Body of pancreas (tissue), 4 donors: ENCODE measurements around the gene LRCH1. TPM values are rescaled to one million over a fixed set of nuclear protein-coding genes. Genes with fewer than 3 reads are reported as not detected.
"Not testable (repeated sequence)": the region's sequence is repeated elsewhere in the genome, so short reads cannot be mapped to it uniquely, and the experiment has no call there.

Experiments
- ATAC-seq: fragments of 150-250 bp; one replicate; pipeline ENCODE4 v1.9.1; 2016
- DNase-seq, 4 donors: peaks; one replicate each; pipeline ENCODE4 v3.0.0-alpha.2; 2019
- H3K27ac ChIP-seq, 4 donors: fragments of 200-600 bp; sonication (generic); 1 replicate in 3 of 4; 2 replicates in 1 of 4; pipeline versions ENCODE4 v1.5.1 to v1.6.1; 2016 to 2019; ENCODE audit warnings: mild to moderate bottlenecking in 1 of 4, mixed read lengths in 1 of 4, moderate library complexity in 1 of 4
- H3K27me3 ChIP-seq, 2 donors: fragments of 200-600 bp; sonication (generic); one replicate each; pipeline ENCODE4 v1.6.0; 2016; ENCODE audit warnings: mild to moderate bottlenecking in 1 of 2
- H3K36me3 ChIP-seq, 2 donors: fragments of 200-600 bp; sonication (generic); replicated peaks in 1 of 2; 2 replicates each; pipeline ENCODE4 v1.5.1; 2016; ENCODE audit warnings: low read depth in 2 of 2; ENCODE audit not compliant: insufficient read depth in 1 of 2
- H3K4me1 ChIP-seq: fragments of 200-600 bp; sonication (generic); one replicate; pipeline ENCODE4 v1.6.0; 2016
- H3K4me3 ChIP-seq, 2 donors: fragments of 200-600 bp; sonication (generic); 1 replicate in 1 of 2; 2 replicates in 1 of 2; pipeline ENCODE4 v1.5.1; 2016 to 2019
- H3K9me3 ChIP-seq, 3 donors: fragments of 200-600 bp; sonication (generic); 1 replicate in 2 of 3; 2 replicates in 1 of 3; pipeline ENCODE4 v1.5.1; 2016
- POLR2A ChIP-seq, 3 donors: fragments of 450-650 bp; IDR thresholded peaks; one replicate each; pipeline ENCODE4 v1.6.1; 2016; ENCODE audit warnings: antibody characterized with exemption in 3 of 3, mild to moderate bottlenecking in 2 of 3
- WGBS, 2 donors: methylation state at CpG; one replicate each; pipeline ENCODE4 v1.1.5; 2017; 5-methylcytosine and 5-hydroxymethylcytosine counted together
- intact Hi-C: fragments of 100-400 bp; cut with DNase I; formaldehyde crosslinking; loops from one replicate; pipeline ENCODE4 v1.15.1; 2023
- total RNA-seq, 2 donors: library from RNA; depleted of rRNA; stranded (reverse); fragments of >200 nt; gene quantifications; one replicate each; pipeline ENCODE4 v1.1.0, GENCODE V29; 2016
- TF ChIP-seq, protein P1 (sequence below), 7 experiments: fragments of 450-650 bp in 4 of 7; fragments of 200-600 bp in 3 of 7; sonication (generic) in 3 of 7; IDR thresholded peaks; one replicate each; pipeline ENCODE4 v1.5.1; 2016 to 2019; ENCODE audit warnings: antibody characterized with exemption in 7 of 7

Gene LRCH1
- total RNA-seq, 2 donors from 2014 or later: 7.3 to 8.6 TPM

DNA sequence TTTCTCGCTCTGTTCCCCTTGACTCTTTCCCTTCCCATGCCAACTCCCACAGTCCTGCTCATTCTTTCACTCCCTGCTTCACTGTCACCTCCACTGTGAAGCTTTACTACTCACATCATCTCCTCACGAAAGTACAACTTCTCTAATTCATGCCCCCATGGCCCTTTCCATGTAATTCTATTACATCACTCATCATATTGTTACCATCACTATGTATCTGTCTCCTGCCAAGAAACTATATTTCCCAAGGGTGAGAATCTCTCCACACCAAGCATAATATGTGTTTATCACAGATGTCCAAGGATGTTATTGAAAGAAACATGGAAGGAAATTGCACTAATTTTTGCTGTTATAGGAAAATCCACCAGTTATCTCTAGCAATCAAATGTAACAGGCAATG lies 37.2 kb upstream of the LRCH1 start:
- no peaks in the 10 kb centered on the region for H3K36me3 ChIP-seq
- intact Hi-C loops: no loop called here
- no peaks in the 10 kb centered on the region for H3K9me3 ChIP-seq
- ATAC-seq (no peak), DNase-seq (no peak)
- H3K27ac ChIP-seq: no peak overlapping the region
- H3K4me1 ChIP-seq: no peaks in the 10 kb centered on the region
- TF ChIP-seq, protein P1, sequence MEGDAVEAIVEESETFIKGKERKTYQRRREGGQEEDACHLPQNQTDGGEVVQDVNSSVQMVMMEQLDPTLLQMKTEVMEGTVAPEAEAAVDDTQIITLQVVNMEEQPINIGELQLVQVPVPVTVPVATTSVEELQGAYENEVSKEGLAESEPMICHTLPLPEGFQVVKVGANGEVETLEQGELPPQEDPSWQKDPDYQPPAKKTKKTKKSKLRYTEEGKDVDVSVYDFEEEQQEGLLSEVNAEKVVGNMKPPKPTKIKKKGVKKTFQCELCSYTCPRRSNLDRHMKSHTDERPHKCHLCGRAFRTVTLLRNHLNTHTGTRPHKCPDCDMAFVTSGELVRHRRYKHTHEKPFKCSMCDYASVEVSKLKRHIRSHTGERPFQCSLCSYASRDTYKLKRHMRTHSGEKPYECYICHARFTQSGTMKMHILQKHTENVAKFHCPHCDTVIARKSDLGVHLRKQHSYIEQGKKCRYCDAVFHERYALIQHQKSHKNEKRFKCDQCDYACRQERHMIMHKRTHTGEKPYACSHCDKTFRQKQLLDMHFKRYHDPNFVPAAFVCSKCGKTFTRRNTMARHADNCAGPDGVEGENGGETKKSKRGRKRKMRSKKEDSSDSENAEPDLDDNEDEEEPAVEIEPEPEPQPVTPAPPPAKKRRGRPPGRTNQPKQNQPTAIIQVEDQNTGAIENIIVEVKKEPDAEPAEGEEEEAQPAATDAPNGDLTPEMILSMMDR (IDR thresholded peaks at IDR 0.05): no peak
- no peak for TF ChIP-seq POLR2A (IDR thresholded peaks at IDR 0.05)
- H3K4me3 ChIP-seq: no peak overlapping the region
- no peaks in the 10 kb centered on the region for H3K27me3 ChIP-seq
- WGBS, 2 donors: 82 to 94% methylated on average over 2 of the region's 2 CpGs

DNA sequence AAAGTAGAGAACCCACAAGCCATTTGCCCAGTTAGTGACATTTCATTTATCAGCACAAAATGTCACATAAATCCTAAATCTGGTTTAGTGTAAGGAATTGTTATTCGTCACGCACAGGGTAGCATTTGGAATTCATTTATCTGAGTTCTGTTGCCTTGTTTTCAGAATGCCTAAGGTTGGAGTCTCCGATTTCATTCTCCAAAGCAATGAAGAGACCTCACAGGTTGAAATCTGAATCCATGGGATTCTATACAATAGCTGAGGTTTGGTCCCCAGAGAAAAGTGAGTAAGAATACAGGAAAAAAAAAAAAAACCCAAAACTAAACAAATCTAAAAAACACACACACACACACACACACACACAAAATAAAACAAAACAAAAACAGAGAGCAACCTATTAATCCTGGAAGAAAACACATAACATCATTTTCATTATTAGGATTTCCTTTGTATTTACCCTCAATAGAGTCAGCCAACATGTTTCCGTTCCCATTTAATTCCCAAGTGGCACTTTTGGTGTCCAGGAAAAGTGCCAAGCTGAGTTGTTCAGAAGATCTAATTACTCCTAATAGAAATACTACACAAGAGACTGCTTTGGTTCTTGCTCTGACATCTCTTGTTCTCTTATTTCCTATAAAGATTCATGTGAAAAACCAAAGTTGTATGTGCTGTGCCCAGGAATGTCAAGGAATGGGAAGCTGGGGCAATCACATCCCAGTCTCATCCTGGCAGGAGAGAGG lies 36.2 kb upstream of the LRCH1 start:
- 70 to 71% methylated on average over 4 of the region's 4 CpGs for WGBS, 2 donors
- Histone ChIP-seq H3K27ac (no peak overlapping the region), H3K4me3 (no peak overlapping the region), H3K4me1 (no peaks in the 10 kb centered on the region), H3K36me3 (no peaks in the 10 kb centered on the region), H3K27me3 (no peaks in the 10 kb centered on the region), H3K9me3 (no peaks in the 10 kb centered on the region)
- intact Hi-C loops: no loop called here
- TF ChIP-seq, protein P1 (IDR thresholded peaks at IDR 0.05): no peak
- TF ChIP-seq POLR2A (IDR thresholded peaks at IDR 0.05): no peak
- ATAC-seq (no peak), DNase-seq (no peak)

DNA sequence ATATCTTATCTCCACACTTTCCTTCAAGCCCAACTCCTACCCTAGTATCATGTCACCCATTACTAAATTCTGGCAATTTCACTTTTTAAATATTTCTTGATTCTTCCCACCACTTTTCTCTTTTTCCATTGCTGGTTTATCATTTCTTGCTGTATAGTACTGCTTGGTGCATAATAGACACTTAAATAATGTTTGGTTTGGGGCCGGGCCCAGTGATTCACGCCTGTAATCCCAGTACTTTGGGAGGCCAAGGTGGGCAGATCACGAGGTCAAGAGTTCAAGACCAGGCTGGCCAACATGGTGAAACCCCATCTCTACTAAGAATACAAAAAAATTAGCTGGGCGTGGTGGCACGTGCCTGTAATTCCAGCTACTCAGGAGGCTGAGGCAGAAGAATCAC lies 35.2 kb upstream of the LRCH1 start:
- H3K27ac ChIP-seq, H3K9me3 ChIP-seq, ATAC-seq, H3K4me3 ChIP-seq, H3K4me1 ChIP-seq, DNase-seq, H3K36me3 ChIP-seq, H3K27me3 ChIP-seq, intact Hi-C loops: not testable (repeated sequence)
- 71 to 84% methylated on average over 5 of the region's 5 CpGs for WGBS, 2 donors

DNA sequence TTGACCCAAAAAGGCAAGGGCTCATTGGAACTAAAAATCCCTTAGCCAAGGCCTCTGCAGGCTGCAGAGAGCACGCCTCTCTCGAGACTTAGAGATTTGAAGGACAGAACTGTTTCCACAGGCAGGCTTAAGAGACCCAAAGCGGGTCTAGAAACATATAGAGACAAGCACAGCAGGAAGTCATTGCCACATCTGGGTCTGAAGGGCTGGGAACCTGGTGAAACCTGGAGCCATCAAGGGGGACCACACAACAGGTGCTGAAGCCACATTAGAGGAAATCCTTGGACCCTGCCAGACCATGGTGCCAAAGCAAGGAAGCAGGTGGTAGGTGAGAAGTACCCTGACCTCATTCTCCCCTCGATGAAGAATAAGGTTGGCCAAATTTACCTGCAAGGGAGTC lies 33.8 kb upstream of the LRCH1 start:
- H3K27ac ChIP-seq: no peak overlapping the region
- H3K36me3 ChIP-seq: no peaks in the 10 kb centered on the region
- DNase-seq: no peak
- intact Hi-C loops: no loop called here
- 84 to 86% methylated on average over 4 of the region's 4 CpGs for WGBS, 2 donors
- no peaks in the 10 kb centered on the region for H3K4me1 ChIP-seq
- H3K9me3 ChIP-seq: no peaks in the 10 kb centered on the region
- TF ChIP-seq, protein P1 (IDR thresholded peaks at IDR 0.05): no peak
- TF ChIP-seq POLR2A (IDR thresholded peaks at IDR 0.05): no peak
- no peak overlapping the region for H3K4me3 ChIP-seq
- no peak for ATAC-seq
- H3K27me3 ChIP-seq: no peaks in the 10 kb centered on the region

DNA sequence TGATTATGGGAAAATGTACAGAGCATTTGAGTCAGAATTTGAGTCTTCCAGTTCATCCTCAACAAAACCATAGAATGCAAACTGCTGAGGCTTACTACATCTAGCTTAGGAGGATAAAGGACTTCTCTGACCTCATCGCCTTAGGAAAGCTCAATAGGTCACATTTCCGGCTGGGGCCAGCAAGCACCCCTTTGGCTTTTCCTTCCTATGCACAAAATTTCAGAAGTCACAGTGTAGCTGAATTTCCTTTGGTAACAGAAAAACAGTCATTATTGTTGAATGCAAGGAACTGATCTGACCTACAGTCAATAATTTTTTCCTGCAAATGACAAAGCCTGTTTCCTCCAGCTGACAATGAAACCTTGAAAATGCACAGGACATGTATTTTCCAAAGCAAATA lies 32.8 kb upstream of the LRCH1 start:
- ATAC-seq: no peak
- no peaks in the 10 kb centered on the region for H3K36me3 ChIP-seq
- WGBS, 2 donors: 71 to 74% methylated on average over 2 of the region's 2 CpGs
- TF ChIP-seq, protein P1 (IDR thresholded peaks at IDR 0.05): no peak
- no peak for TF ChIP-seq POLR2A (IDR thresholded peaks at IDR 0.05)
- H3K4me1 ChIP-seq: no peaks in the 10 kb centered on the region
- H3K27me3 ChIP-seq: no peaks in the 10 kb centered on the region
- intact Hi-C loops: no loop called here
- H3K9me3 ChIP-seq: no peaks in the 10 kb centered on the region
- DNase-seq: no peak
- no peak overlapping the region for H3K4me3 ChIP-seq
- H3K27ac ChIP-seq: no peak overlapping the region
